H1 (cell line): ENCODE measurements around the gene MEGF11. TPM values are rescaled to one million over a fixed set of nuclear protein-coding genes. Genes with fewer than 3 reads are reported as not detected.

Experiments used
- CTCF ChIA-PET: fragments of 300-600 bp; sonication (Branson Sonifier 250); formaldehyde crosslinking; loops from one replicate; lab custom pipeline; 2021; ENCODE audit not compliant: partially characterized antibody; lab: Charles Lee
- POLR2A ChIA-PET: fragments of 300-600 bp; sonication (Branson Sonifier 250); formaldehyde crosslinking; loops from one replicate; lab custom pipeline; 2021; ENCODE audit warnings: inconsistent platforms; ENCODE audit not compliant: partially characterized antibody; lab: Charles Lee
- DNase-seq, 2 experiments: peaks; one replicate each; pipeline versions ENCODE4 v3.0.0 to v3.0.0-alpha.2; 2010 to 2022; ENCODE audit warnings: low spot score in 2 of 2, low read depth in 1 of 2, mixed read lengths in 1 of 2
- FAIRE-seq: peaks from 2 replicates; lab custom pipeline; 2011; peaks lifted over from hg19 to GRCh38; lab: Jason Lieb, UNC
- H2AFZ ChIP-seq: 2 replicates; pipeline ENCODE4 v1.8.1; 2012; ENCODE audit warnings: low read length, inconsistent platforms
- H2AK5ac ChIP-seq: 2 replicates; pipeline ENCODE4 v1.6.1; 2013; ENCODE audit warnings: low read depth, low read length
- H2BK120ac ChIP-seq: replicated peaks from 2 replicates; pipeline ENCODE3; 2013; ENCODE audit warnings: low read depth, low read length, inconsistent platforms
- H2BK12ac ChIP-seq: 2 replicates; pipeline ENCODE4 v1.6.1; 2013; ENCODE audit warnings: low read depth, low read length
- H2BK15ac ChIP-seq: 2 replicates; pipeline ENCODE4 v1.6.1; 2013; ENCODE audit warnings: low read length
- H2BK20ac ChIP-seq: 2 replicates; pipeline ENCODE4 v1.6.1; 2013; ENCODE audit warnings: low read length
- H2BK5ac ChIP-seq: 2 replicates; pipeline ENCODE4 v1.6.1; 2013; ENCODE audit warnings: low read depth, low read length
- H3K14ac ChIP-seq: 2 replicates; pipeline ENCODE4 v1.6.1; 2013; ENCODE audit warnings: inconsistent platforms; ENCODE audit not compliant: insufficient read length
- H3K18ac ChIP-seq: 2 replicates; pipeline ENCODE4 v1.6.1; 2013; ENCODE audit warnings: low read length; ENCODE audit errors: extremely low read depth
- H3K23ac ChIP-seq: 2 replicates; pipeline ENCODE4 v1.6.1; 2013; ENCODE audit warnings: inconsistent platforms; ENCODE audit not compliant: insufficient read length
- H3K23me2 ChIP-seq: 2 replicates; pipeline ENCODE4 v1.6.1; 2013; ENCODE audit warnings: low read depth, low read length
- H3K27ac ChIP-seq: 2 replicates; pipeline ENCODE4 v1.6.1; 2011; ENCODE audit warnings: low read depth, low read length, inconsistent platforms
- H3K27me3 ChIP-seq, 4 experiments: replicated peaks in 1 of 4; 1 replicate in 1 of 4; 2 replicates in 3 of 4; pipeline versions ENCODE4 v1.6.1 to v1.8.1; 2011 to 2013; ENCODE audit warnings: low read length in 3 of 4, mild to moderate bottlenecking in 3 of 4, inconsistent platforms in 2 of 4, mixed read lengths in 2 of 4, moderate library complexity in 1 of 4; ENCODE audit not compliant: control insufficient read depth in 3 of 4, insufficient read depth in 3 of 4; ENCODE audit errors: extremely low read depth in 1 of 4
- H3K36me3 ChIP-seq, 4 experiments: 2 replicates each; pipeline versions ENCODE4 v1.6.1 to v1.8.1; 2011 to 2013; ENCODE audit warnings: mild to moderate bottlenecking in 4 of 4, low read length in 3 of 4, moderate library complexity in 2 of 4, control low read depth in 1 of 4, inconsistent platforms in 1 of 4; ENCODE audit not compliant: insufficient read depth in 4 of 4, control insufficient read depth in 2 of 4
- H3K4ac ChIP-seq: replicated peaks from 2 replicates; pipeline ENCODE3; 2013; ENCODE audit warnings: low read length, low read depth, mixed read lengths, inconsistent platforms; ENCODE audit not compliant: insufficient read length
- H3K4me1 ChIP-seq, 4 experiments: replicated peaks in 1 of 4; 1 replicate in 1 of 4; 2 replicates in 3 of 4; pipeline versions ENCODE4 v1.6.1 to v1.8.1; 2011 to 2013; ENCODE audit warnings: low read length in 3 of 4, inconsistent platforms in 2 of 4, mixed read lengths in 1 of 4; ENCODE audit not compliant: insufficient read depth in 4 of 4, control insufficient read depth in 3 of 4
- H3K4me2 ChIP-seq, 2 experiments: 2 replicates each; pipeline versions ENCODE4 v1.6.1 to v1.8.1; 2011 to 2013; ENCODE audit warnings: low read depth in 2 of 2, low read length in 2 of 2, control low read depth in 1 of 2, inconsistent platforms in 1 of 2, mild to moderate bottlenecking in 1 of 2; ENCODE audit not compliant: insufficient read depth in 1 of 2
- H3K4me3 ChIP-seq, 4 experiments: fragments of 200-600, 300-600 bp in 1 of 4; sonication (generic), shearing (Covaris generic), sonication (Bioruptor Twin) in 1 of 4; 2 replicates each; pipeline versions ENCODE4 v1.5.1 to v1.8.1; 2011 to 2016; ENCODE audit warnings: low read length in 4 of 4, low read depth in 3 of 4, control low read depth in 2 of 4, inconsistent platforms in 2 of 4, mild to moderate bottlenecking in 2 of 4, mixed read lengths in 1 of 4, moderate library complexity in 1 of 4; ENCODE audit not compliant: insufficient read depth in 2 of 4; ENCODE audit errors: extremely low read depth in 1 of 4
- H3K56ac ChIP-seq: replicated peaks from 2 replicates; pipeline ENCODE3; 2013; ENCODE audit warnings: low read depth, mild to moderate bottlenecking, mixed read lengths, low read length, inconsistent platforms; ENCODE audit not compliant: insufficient read length
- H3K79me1 ChIP-seq: 2 replicates; pipeline ENCODE4 v1.6.1; 2013; ENCODE audit warnings: low read depth, low read length, control low read depth
- H3K79me2 ChIP-seq, 2 experiments: 2 replicates each; pipeline versions ENCODE4 v1.6.1 to v1.8.1; 2012 to 2013; ENCODE audit warnings: low read length in 2 of 2, mild to moderate bottlenecking in 2 of 2, inconsistent platforms in 1 of 2; ENCODE audit not compliant: insufficient read depth in 2 of 2, control insufficient read depth in 1 of 2
- H3K9ac ChIP-seq, 4 experiments: replicated peaks in 1 of 4; 1 replicate in 1 of 4; 2 replicates in 3 of 4; pipeline versions ENCODE4 v1.6.1 to v1.8.1; 2011 to 2013; ENCODE audit warnings: low read depth in 3 of 4, low read length in 3 of 4, control low read depth in 2 of 4, mild to moderate bottlenecking in 2 of 4, moderate library complexity in 2 of 4, inconsistent platforms in 1 of 4; ENCODE audit errors: extremely low read depth in 1 of 4
- H3K9me3 ChIP-seq, 2 experiments: 2 replicates each; pipeline versions ENCODE4 v1.6.1 to v1.8.1; 2012 to 2013; ENCODE audit warnings: mild to moderate bottlenecking in 2 of 2, moderate library complexity in 2 of 2, control low read depth in 1 of 2, inconsistent platforms in 1 of 2, low read depth in 1 of 2, low read length in 1 of 2, mixed read lengths in 1 of 2; ENCODE audit not compliant: insufficient read depth in 2 of 2
- H4K20me1 ChIP-seq, 2 experiments: replicated peaks in 1 of 2; 2 replicates each; pipeline versions ENCODE3 to v1.8.1; 2011 to 2013; ENCODE audit warnings: inconsistent platforms in 2 of 2, low read length in 2 of 2, mild to moderate bottlenecking in 1 of 2; ENCODE audit not compliant: insufficient read depth in 2 of 2, control insufficient read depth in 1 of 2
- H4K5ac ChIP-seq: 2 replicates; pipeline ENCODE4 v1.6.1; 2013; ENCODE audit warnings: low read length, low read depth, mixed read lengths, inconsistent platforms; ENCODE audit not compliant: insufficient read length
- H4K8ac ChIP-seq: 2 replicates; pipeline ENCODE4 v1.8.0; 2013; ENCODE audit warnings: mild to moderate bottlenecking, moderate library complexity, low read length, inconsistent platforms; ENCODE audit not compliant: insufficient read depth; ENCODE audit errors: extremely low read depth
- H4K91ac ChIP-seq: replicated peaks from 2 replicates; pipeline ENCODE3; 2013; ENCODE audit warnings: low read length, mixed read lengths, inconsistent platforms; ENCODE audit not compliant: insufficient read length
- ATF2 ChIP-seq: IDR thresholded peaks from 2 replicates; pipeline ENCODE4 v1.6.1; 2012; ENCODE audit warnings: low read length, inconsistent platforms
- CHD2 ChIP-seq: IDR thresholded peaks from 2 replicates; pipeline ENCODE4 v1.6.1; 2012; ENCODE audit warnings: low read length, improper control_type of control experiment
- CREB1 ChIP-seq: IDR thresholded peaks from 2 replicates; pipeline ENCODE4 v1.6.1; 2012; ENCODE audit warnings: inconsistent platforms
- NANOG ChIP-seq: IDR thresholded peaks from 2 replicates; pipeline ENCODE4 v1.6.1; 2011; ENCODE audit warnings: low read length, low read depth, mild to moderate bottlenecking, inconsistent platforms; ENCODE audit not compliant: insufficient read depth, poor library complexity, severe bottlenecking
- PHF8 ChIP-seq: fragments of 200-600 bp; sonication (generic); conservative IDR thresholded peaks from 2 replicates; pipeline ENCODE4 v1.7.1; 2012; ENCODE audit warnings: low read depth, mild to moderate bottlenecking, inconsistent platforms, low read length, moderate library complexity
- RXRA ChIP-seq: IDR thresholded peaks from 2 replicates; pipeline ENCODE4 v1.6.1; 2011; ENCODE audit warnings: low read depth, mild to moderate bottlenecking, low read length, moderate library complexity; ENCODE audit not compliant: insufficient read depth
- SIRT6 ChIP-seq: IDR thresholded peaks from one replicate; pipeline ENCODE4 v1.7.1; 2012; ENCODE audit warnings: low read length, inconsistent platforms
- SP2 ChIP-seq: IDR thresholded peaks from 2 replicates; pipeline ENCODE4 v1.6.1; 2012; ENCODE audit warnings: mild to moderate bottlenecking, low read length, inconsistent platforms
- WGBS, 2 experiments: shearing (Covaris generic) in 1 of 2; methylation state at CpG; one replicate each; pipeline versions ENCODE4 v1.1.6 to v1.1.7; 2013 to 2015; ENCODE audit warnings: low lambda C conversion rate in 2 of 2, mixed read lengths in 2 of 2, inconsistent platforms in 1 of 2, low coverage in 1 of 2, missing lambda C conversion rate in 1 of 2; ENCODE audit not compliant: insufficient replicate concordance in 2 of 2, insufficient coverage in 1 of 2, insufficient read length in 1 of 2; ENCODE audit errors: extremely low coverage in 1 of 2, missing lambda C conversion rate in 1 of 2; 5-methylcytosine and 5-hydroxymethylcytosine counted together
- polyA plus RNA-seq, 7 experiments: library from polyadenylated mRNA; depleted of rRNA in 3 of 7; stranded (reverse) in 5 of 7; unstranded in 2 of 7; fragments of >200 nt in 5 of 7; fragments of 200-250 nt in 2 of 7; gene quantifications; 1 replicate in 5 of 7; 2 replicates in 1 of 7; 4 replicates in 1 of 7; pipeline versions ENCODE4 v1.2.1 to v1.2.3, GENCODE V29; 2011 to 2013; ENCODE audit warnings: missing spikeins in 2 of 7, mixed read lengths in 2 of 7
- total RNA-seq: library from RNA; stranded (reverse); fragmentation: NEBNext Ultra II Directional; extraction: Animal tissue kit (Norgen Biotek cat#: 25700); gene quantifications from 2 replicates; pipeline ENCODE4 v1.2.1, GENCODE V29; 2021

The MEGF11 gene
- total and polyA plus RNA-seq, 2 of the 8 experiments (the other 6 are each of a cell fraction or from before 2014, with no cell fraction given) = 4.4 to 4.8 TPM

GRCh38 chr15:66027268-66027805 lies 226.2 kb downstream of the MEGF11 start:
- Histone ChIP-seq H2AFZ (no peak overlapping the region), H3K27me3 (no peaks in the 10 kb centered on the region), H2BK15ac (0 out of 2 replicates have a peak overlapping the region, but pooled peaks have one; percentile 31), H3K23me2 (no peaks in the 10 kb centered on the region), H4K8ac (no peak overlapping the region), H3K4ac (no peak overlapping the region), H2BK5ac (no peak overlapping the region), H4K5ac (peak overlapping the region; percentile 20), H2BK120ac (peak overlapping the region; percentile 50), H2AK5ac (peak overlapping the region; percentile 17; the same call in 1 of the 2 replicates), H2BK12ac (peak overlapping the region; percentile 52; the same call in 1 of the 2 replicates), H3K79me1 (no peaks in the 10 kb centered on the region), H3K4me1 (peaks cover 17 to 40% (median 24%) of the 10 kb centered on the region in 4 experiments), H4K91ac (peak overlapping the region; percentile 77), H3K56ac (no peak overlapping the region), H2BK20ac (peak overlapping the region; percentile 28; the same call in 1 of the 2 replicates), H3K27ac (no peak overlapping the region), H3K79me2 (no peaks in the 10 kb centered on the region), H4K20me1 (no peaks in the 10 kb centered on the region), H3K9me3 (peaks cover 10 to 13% of the 10 kb centered on the region in 2 experiments; a peak in 3 of 4 replicates), H3K4me2 (no peak overlapping the region), H3K9ac (no peak overlapping the region), H3K4me3 (no peak overlapping the region), H3K36me3 (no peaks in the 10 kb centered on the region), H3K23ac (no peak overlapping the region), H3K18ac (peak overlapping the region; percentile 17), H3K14ac (no peak overlapping the region)
- POLR2A ChIA-PET = interaction anchor here (0.7 to 1.2 kb wide), 4 partner anchors 10 to 24 kb away, joined by 3 read pairs; no protein-coding TSS in a partner anchor
- TF ChIP-seq CHD2 (no peak), SP2 (no peak), NANOG (no peak), ATF2 (no peak), CREB1 (no peak), PHF8 (no peak), SIRT6 (no peak), RXRA (no peak)
- WGBS, 2 experiments = 83% methylated on average over 5 of the region's 5 CpGs; no CpG with 5 or more reads in 1 of the 2 experiments
- no peak for FAIRE-seq
- CTCF ChIA-PET = interaction anchor here (0.8 to 1.4 kb wide), 9 partner anchors 10 to 177 kb away, joined by 3 to 5 read pairs (median 3); no protein-coding TSS in a partner anchor
- no peak for DNase-seq
